OCI-LY7 (cell line): ENCODE results near the gene DAZAP1. TPM values are rescaled to one million over a fixed set of nuclear protein-coding genes. Genes with fewer than 3 reads are reported as not detected.

Experiments used
- BruUV-seq: library from RNA; stranded (reverse); fragments of 400-500 nt; replicated peaks from 2 replicates; lab custom pipeline; 2021; lab: Mats Ljungman, UMichigan
- CTCF ChIA-PET: fragments of 300-600 bp; sonication (Branson Sonifier 250); formaldehyde crosslinking; loops from one replicate; lab custom pipeline; 2022; ENCODE audit warnings: antibody characterized with exemption; ENCODE audit not compliant: unreplicated experiment; lab: Charles Lee
- POLR2A ChIA-PET: fragments of 300-600 bp; sonication (Branson Sonifier 250); formaldehyde crosslinking; loops from one replicate; lab custom pipeline; 2022; ENCODE audit warnings: antibody characterized with exemption; lab: Charles Lee
- DNase-seq: peaks from one replicate; pipeline ENCODE4 v3.0.0-alpha.2; 2015; ENCODE audit warnings: low spot score
- H2AFZ ChIP-seq: fragments of 200-600 bp; sonication (generic), shearing (Covaris generic); 2 replicates; pipeline ENCODE4 v1.6.1; 2014; ENCODE audit warnings: mild to moderate bottlenecking, antibody characterized with exemption, low read length, moderate library complexity
- H3K27ac ChIP-seq: fragments of 200-600 bp; sonication (generic); 2 replicates; pipeline ENCODE4 v1.5.1; 2014; ENCODE audit warnings: mixed run types, low read depth, mild to moderate bottlenecking, moderate library complexity, low read length, inconsistent platforms; ENCODE audit not compliant: poor library complexity, severe bottlenecking
- H3K36me3 ChIP-seq: fragments of 200-600 bp; sonication (generic); 2 replicates; pipeline ENCODE4 v1.6.1; 2014; ENCODE audit warnings: mild to moderate bottlenecking, antibody characterized with exemption, low read length, moderate library complexity, mixed read lengths; ENCODE audit not compliant: insufficient read depth
- H3K4me1 ChIP-seq: fragments of 200-600 bp; sonication (generic); 2 replicates; pipeline ENCODE4 v1.5.1; 2014; ENCODE audit warnings: mild to moderate bottlenecking, low read length; ENCODE audit not compliant: insufficient read depth, poor library complexity, severe bottlenecking
- H3K4me2 ChIP-seq: fragments of 200-600 bp; sonication (generic); 2 replicates; pipeline ENCODE4 v1.6.1; 2014; ENCODE audit warnings: mild to moderate bottlenecking, low read length
- H3K4me3 ChIP-seq: fragments of 200-600 bp; sonication (generic); 2 replicates; pipeline ENCODE4 v1.5.1; 2014; ENCODE audit warnings: mild to moderate bottlenecking, low read depth, low read length; ENCODE audit not compliant: poor library complexity, severe bottlenecking
- H3K79me2 ChIP-seq: fragments of 200-600 bp; sonication (generic); 2 replicates; pipeline ENCODE4 v1.6.1; 2016; ENCODE audit warnings: low read depth, mild to moderate bottlenecking, low read length, moderate library complexity, mixed read lengths; ENCODE audit not compliant: insufficient read depth
- H3K9me2 ChIP-seq: fragments of 200-600 bp; sonication (generic); 2 replicates; pipeline ENCODE4 v1.6.1; 2016; ENCODE audit warnings: mild to moderate bottlenecking, low read length, mixed read lengths; ENCODE audit not compliant: insufficient read depth
- H3K9me3 ChIP-seq: fragments of 200-600 bp; sonication (generic); 2 replicates; pipeline ENCODE4 v1.6.1; 2014; ENCODE audit warnings: mild to moderate bottlenecking, mixed run types, low read length, mixed read lengths
- H4K20me1 ChIP-seq: fragments of 200-600 bp; sonication (generic); 2 replicates; pipeline ENCODE4 v1.6.1; 2014; ENCODE audit warnings: mild to moderate bottlenecking, antibody characterized with exemption, low read length, moderate library complexity, mixed read lengths; ENCODE audit not compliant: insufficient read depth
- CTCF ChIP-seq: fragments of 200-600 bp; sonication (generic); conservative IDR thresholded peaks from 2 replicates; pipeline ENCODE4 v1.5.1; 2014; ENCODE audit warnings: mild to moderate bottlenecking, antibody characterized with exemption, low read length, moderate library complexity, mixed read lengths
- EZH2phosphoT487 ChIP-seq: fragments of 200-600 bp; sonication (generic); IDR thresholded peaks from 2 replicates; pipeline ENCODE4 v1.6.1; 2018; ENCODE audit warnings: low read depth, borderline replicate concordance, mild to moderate bottlenecking, mixed run types, antibody characterized with exemption, low read length, moderate library complexity, mixed read lengths
- intact Hi-C: fragments of 100-400 bp; cut with micrococcal nuclease; formaldehyde crosslinking; loops from one replicate; pipeline ENCODE4 v1.10.0; 2022; ENCODE audit not compliant: unreplicated experiment
- total RNA-seq, 2 experiments: library from RNA; depleted of rRNA in 1 of 2; stranded (reverse); fragments of >200 nt in 1 of 2; shearing (Covaris generic) in 1 of 2; gene quantifications; 2 replicates each; pipeline ENCODE4 v1.2.3, GENCODE V29; 2014 to 2022

The DAZAP1 gene
- total RNA-seq, 2 experiments from 2014 or later, result 170 to 373 TPM

- no peak overlapping the region for H3K4me3 ChIP-seq
- no peak overlapping the region for H3K27ac ChIP-seq
- H3K36me3 ChIP-seq, result peaks cover 20% of the 10 kb centered on the region
- DNase-seq, result no peak
- intact Hi-C loops, result no loop called here
- H4K20me1 ChIP-seq, result peaks cover 7% of the 10 kb centered on the region; the same call in 1 of the 2 replicates
- TF ChIP-seq CTCF (no peak), EZH2phosphoT487 (no peak)
- ChIA-PET POLR2A (no interaction called here), CTCF (no interaction called here)
- H3K9me2 ChIP-seq, result no peaks in the 10 kb centered on the region
- H3K4me2 ChIP-seq, result no peak overlapping the region
- peaks cover 4% of the 10 kb centered on the region for H3K79me2 ChIP-seq
- H3K9me3 ChIP-seq, result no peaks in the 10 kb centered on the region
- H2AFZ ChIP-seq, result no peak overlapping the region
- H3K4me1 ChIP-seq, result peaks cover 18% of the 10 kb centered on the region
- BruUV-seq, result no TSS peak
Observed at GRCh38 chr19:1472231-1473084, 65.1 kb downstream of the DAZAP1 start.

GRCh38 chr19:1473085-1473851, 65.9 kb downstream of the DAZAP1 start:
- no peak for DNase-seq
- TF ChIP-seq CTCF, result no peak
- TF ChIP-seq EZH2phosphoT487, result no peak
- intact Hi-C loops, result no loop called here
- ChIA-PET POLR2A (no interaction called here), CTCF (interaction anchor here (0.6 kb wide), 1 partner anchor 60 kb away, joined by 4 read pairs; no protein-coding TSS in a partner anchor)
- H4K20me1 ChIP-seq, result peaks cover 7% of the 10 kb centered on the region; the same call in 1 of the 2 replicates
- peaks cover 25% of the 10 kb centered on the region for H3K4me1 ChIP-seq
- no peak overlapping the region for H3K4me2 ChIP-seq
- H3K4me3 ChIP-seq, result no peak overlapping the region
- H3K27ac ChIP-seq, result no peak overlapping the region
- no TSS peak for BruUV-seq
- H3K79me2 ChIP-seq, result peaks cover 13% of the 10 kb centered on the region
- H2AFZ ChIP-seq, result no peak overlapping the region
- no peaks in the 10 kb centered on the region for H3K9me2 ChIP-seq
- no peaks in the 10 kb centered on the region for H3K9me3 ChIP-seq
- peaks cover 21% of the 10 kb centered on the region for H3K36me3 ChIP-seq
